Measurements from ENCODE around the gene CCNY.
A peak's percentile ranks its signal among the peaks of the same experiment; 100 is the strongest.
"Not testable (repeated sequence)": the region's sequence is repeated elsewhere in the genome, so short reads cannot be mapped to it uniquely, and the experiment has no call there.

CCNY gene

DNA sequence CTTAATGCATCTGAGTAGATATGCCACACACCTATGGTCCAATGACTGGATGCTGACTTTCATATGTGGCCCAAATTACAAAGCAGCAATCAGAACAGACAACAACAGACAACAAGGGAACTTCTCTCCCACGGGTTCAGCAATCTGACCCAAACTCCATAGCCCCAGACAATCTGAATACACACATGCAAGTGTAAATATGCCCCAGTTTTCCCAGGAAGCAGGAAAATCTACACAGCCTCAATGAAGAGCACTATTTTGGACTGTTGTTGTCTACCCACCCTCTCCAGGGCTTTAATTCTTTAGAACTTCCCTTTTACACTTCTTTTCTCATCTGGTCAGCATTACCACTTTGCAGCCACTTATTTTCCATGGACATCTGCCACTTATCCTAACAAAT, 2.0 kb upstream of the CCNY start:
- no peak for DNase-seq (ENCODE audit: low read depth)

DNA sequence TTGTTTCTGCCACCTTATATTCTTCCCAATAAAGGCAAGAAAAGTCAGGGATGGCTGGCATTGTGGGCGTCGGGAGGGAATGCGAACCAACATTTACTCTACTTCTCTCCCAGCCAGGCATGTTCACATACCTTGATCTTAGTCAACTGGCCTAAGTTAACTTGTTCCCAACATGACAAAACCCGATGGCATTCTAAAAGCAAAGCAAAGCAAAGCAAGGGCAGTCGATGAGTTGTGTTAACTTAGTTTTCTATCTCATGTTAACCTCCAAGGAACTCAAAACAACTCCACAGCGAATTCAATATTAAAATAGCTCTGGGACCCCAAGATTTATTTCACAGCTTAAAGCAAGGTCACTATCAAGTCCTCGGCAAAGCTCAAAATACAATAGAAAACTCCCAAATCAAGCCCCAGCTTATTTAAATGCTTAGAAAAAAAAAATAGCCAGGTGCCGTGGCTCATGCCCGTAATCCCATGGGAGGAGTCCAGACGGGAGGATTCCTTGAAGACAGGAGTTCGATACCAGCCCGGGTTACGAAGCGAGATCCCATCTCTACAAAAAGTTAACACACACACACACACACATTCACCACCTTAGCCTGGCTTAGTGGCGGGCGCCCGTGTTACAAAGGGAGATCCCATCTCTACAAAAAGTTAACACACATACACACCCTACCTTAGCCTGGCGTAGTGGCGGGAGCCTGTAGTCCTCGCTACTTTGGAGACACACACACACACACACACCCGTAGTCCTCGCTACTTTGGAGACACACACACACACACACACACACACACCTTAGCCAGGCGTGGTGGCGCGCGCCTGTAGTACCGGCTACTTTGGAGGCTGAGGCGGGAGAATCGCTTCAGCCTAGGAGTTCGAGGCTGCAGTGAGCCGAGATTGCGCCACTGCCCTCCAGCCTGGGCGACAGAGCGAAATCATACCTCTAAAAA, 901 bp upstream of the CCNY start:
- DNase-seq (ENCODE audit: low read depth): no peak

DNA sequence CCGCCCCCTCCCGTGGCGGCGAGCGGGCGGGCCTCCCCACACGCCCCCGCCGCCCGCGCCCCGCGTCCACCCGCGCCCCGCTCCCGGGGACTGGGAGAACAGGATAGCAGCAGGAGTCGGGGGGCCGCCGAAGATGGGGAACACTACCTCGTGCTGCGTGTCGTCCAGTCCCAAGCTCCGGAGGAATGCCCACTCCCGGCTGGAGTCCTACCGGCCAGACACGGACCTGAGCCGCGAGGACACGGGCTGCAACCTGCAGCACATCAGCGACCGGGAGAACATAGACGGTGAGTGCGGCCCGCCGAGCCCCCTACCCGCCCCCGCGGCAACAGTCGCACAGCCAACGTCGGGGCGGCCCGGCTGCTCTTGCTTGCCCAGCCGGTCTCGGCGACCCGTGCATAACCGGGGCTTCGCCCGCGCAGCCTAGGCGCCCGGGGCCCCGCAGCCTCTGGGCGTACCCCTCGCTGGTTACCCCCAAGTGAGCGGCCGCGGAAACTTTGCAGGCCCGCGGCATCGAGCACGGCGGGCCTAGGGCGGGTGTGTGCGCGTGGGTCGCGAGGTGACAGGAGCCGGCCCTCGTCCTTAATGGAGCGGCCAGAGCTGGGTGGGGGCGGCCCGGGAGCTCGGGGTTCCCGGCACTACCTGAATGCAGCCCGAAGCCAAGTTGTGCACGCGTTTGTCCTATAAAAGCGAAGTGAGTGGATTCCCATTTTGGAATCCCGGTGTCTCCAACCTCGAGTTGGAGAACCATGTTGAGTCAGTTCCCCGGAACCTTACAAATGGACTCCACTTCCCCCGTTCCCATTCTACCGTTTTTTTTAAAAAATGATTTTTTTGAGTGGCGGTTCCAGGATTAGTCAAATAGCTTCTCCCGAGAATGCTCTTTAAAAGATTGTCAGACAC, 863 bp downstream of the CCNY start:
- no peak for DNase-seq (ENCODE audit: low read depth)

DNA sequence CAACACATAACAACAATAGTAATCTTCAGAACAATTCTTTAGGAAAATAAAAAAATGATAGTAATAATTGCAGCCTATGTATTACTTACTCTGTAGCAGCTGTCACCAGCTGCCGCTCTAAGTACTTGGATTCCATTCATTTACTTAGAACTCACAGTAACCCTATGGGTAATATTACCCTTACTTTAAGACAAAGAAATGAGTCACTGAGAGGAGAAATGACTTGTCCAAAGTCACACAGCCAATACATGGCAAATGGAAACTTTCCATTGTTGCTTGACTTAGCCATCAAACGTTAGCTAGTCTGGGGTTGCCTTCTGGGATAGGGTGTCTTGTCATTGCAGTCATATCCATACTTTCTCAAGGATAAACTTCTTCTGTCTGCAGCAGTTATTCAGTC, 3.6 kb downstream of the CCNY start:
- no peak for DNase-seq (ENCODE audit: low read depth)

DNA sequence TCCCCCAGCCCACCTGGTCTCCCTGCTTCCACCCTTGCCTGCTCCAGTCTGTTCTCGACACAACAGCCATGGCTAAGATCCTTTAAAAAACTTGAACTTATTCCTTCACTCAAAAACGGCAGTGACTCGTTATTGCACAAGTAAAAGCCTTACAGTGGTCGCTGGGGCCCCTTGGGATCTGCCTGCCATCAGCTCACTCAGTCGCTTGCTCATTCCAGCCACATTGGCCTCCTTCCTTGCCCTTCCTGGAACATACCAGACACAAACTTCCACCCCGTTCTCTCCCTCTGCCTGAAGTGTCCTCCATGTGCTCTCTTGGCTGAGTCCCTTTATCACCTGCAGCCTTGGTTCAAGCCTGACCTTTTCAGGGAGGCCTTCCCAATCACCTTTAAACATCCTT, 4.7 kb downstream of the CCNY start:
- peak; percentile 25 for DNase-seq (ENCODE audit: low read depth)

DNA sequence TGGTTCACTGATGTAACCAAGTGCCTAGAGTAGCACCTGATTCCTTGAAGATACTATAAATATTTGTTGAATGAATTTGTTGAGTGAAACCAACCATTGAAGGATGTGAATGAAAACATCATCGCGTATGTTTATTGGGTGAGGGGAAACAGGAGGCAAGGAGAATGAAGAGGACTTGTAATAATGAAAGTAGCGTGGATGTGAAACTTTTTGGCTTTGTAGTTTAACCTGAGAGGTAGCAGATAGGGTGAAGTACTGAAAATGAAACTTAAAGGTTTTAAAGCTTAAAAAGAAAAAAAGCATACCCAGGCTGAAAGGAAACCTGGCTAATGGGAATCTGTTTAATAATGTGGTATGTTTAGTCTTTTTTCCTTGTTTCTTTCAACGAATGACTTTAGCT, 5.2 kb downstream of the CCNY start:
- no peak for DNase-seq (ENCODE audit: low read depth)

DNA sequence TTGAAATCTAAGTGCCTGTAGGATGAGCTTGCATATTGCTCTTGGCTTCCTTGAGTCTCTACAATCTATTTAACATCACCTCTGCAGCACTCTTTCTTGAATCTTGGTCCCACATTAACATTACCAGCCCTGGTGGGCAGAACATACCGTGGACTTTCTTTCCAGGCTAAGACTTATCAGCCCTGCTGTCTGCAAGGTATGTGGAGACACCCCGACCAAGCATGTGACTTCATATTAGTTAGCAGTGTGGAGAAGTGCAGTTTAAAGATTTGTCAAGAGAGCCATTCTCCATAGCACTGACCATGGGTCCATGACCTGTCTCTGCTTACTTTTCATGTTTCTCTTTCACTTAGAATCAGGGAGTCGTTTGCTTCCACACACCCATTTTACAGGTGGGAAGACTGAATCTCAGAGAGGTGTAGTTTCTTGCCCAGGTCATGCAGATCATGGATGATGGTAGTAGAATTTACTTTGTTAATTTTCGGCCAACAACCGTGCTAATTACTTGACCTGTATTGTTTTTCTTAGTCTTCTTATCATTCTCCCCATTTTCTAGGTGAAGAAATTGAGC, 6.0 kb downstream of the CCNY start:
- no peak for DNase-seq (ENCODE audit: low read depth)

DNA sequence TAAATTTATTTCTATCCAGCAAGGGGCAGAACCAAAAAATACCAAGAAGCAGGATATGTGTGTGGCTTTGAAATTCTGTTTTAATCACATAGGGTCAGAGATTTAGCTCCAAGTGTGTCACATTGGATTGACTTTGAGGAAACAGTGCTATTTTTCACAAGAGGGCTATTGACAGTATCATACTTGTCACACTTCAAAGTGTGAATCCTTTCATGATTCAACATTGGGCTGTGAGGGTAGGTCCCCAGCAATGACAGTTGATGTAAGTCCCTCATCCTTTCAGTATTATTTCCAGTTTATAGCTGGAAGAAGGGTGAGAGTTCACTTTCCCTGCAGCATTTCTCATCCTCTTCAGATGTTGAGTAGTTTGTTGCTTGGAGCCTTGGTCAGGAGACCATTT, 7.4 kb downstream of the CCNY start:
- no peak for DNase-seq (ENCODE audit: low read depth)

DNA sequence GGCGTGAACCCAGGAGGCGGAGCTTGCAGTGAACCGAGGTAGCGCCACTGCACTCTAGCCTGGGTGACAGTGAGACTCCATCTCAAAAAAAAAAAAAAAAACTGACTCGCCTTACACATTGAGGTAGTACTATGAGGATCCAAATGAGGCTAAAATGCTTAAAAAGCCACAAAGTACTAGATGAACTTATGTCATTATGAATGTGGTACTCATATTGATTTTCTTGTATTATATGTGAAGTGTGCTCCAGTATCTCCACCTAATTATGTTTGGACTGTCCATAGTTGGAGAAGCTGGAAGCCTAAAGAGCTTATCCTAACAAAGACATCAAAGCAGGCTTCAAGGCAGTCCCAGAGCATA, 9.1 kb downstream of the CCNY start:
- no peak for DNase-seq (ENCODE audit: low read depth)

DNA sequence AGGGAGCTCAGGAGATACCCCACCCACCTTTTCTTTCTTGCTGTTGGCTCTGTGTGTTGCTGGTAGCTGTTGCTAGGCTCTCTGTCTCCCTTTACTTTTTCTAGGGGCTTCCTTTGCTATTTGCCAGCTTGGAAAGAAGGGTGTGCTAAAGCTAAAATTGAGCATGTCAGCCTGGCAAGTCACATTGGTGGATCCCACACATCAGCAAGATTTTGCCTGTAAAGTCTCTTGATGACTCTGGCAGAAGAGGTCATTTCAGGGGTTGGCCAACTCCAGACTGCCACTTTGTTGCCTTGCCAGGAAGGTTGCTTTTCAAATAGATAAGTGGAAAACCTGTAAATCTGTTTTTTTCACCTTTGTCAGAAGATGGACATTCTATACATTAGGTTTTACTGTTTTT, 9.9 kb downstream of the CCNY start:
- no peak for DNase-seq (ENCODE audit: low read depth)

DNA sequence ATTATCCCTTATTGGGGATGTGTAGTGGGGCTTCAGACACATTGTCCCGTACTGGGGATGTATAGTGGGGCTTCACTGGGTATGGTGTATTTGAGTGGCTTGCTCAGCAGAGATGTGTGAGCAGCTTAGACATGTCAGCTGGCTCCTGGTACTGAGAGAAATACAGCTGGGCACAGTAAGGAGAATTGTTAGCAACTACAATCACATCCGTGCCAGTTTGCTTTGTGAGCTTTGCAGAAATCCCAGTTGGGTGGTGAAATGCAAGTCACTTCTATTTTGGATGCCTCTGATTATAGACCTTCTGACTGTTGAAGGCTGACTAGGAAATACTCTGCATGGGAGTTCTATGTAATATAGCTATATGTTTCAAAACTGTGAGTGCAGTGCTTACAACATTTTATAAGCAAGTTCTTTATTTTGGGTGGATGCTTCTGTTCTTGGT, 10.8 kb downstream of the CCNY start:
- DNase-seq (ENCODE audit: low read depth): peak; percentile 48

DNA sequence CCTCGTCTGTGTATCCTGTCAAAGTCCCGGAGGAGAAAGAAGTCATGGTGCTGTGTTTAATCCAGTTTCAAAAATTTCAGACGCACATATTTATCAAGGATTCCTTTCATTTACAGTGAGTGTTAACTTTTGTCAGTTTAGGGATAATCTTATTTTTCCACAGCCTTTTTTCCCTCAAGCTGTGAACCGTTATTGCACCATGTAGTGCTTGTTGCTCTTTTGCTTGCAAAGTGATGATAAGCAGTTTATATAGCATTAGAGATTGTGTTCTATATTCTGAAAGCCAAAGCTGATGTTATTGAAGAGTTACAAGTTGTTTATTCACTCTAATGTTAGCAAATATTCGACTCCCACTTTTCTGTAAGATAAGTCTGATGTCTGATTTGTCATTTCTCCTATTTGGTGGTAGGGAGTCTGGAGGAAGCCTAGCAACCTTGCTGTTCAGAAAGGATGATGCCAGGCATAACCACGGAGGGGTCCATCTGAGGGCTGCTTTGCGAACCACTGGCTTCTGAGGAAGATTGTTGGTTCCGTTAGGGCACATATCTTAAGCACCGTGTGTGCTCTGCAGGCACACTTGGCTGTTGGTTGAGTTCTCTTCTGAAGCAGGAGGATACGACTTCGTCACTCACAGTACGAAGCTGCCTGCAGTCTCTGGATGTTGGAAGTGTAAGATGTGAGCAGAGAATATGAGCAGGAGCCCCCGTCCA, 11.7 kb downstream of the CCNY start:
- DNase-seq (ENCODE audit: low read depth): no peak

DNA sequence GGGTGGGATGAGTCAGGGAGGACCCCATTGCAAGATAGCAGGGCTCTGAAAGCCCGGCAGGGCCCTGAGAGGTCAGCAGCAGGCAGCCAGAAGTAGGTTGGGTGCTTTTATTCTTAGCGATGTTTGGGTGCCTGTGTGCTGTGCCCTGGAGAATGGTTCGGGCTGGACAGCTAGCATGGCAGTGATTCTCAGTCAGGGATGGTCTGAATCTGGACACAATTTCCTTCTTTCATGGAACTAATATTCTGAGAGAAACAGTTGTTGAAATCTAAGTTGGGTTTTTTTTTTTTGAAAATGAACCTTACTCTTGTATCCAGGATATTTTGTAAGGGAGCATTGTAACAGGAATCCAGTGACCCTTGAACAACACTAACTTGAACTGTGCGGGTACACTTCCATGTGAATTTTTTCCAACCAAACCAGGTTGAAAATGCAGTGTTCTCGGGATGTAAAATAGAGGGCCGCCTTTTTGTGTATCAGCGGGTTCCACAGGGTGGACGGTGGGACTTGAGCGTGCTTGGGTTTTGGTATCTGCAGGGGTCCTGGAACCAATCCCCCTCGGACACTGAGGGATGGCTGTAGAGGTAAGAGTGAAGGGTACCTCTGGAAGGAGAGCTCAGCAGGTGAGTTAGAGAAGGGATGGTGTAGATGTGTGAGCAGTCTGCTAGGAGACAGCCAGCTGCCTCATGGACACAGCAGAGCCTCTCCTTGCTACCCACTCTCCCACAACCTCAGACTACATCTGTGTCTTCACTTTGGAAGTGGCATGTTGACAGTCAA, 12.5 kb downstream of the CCNY start:
- no peak for DNase-seq (ENCODE audit: low read depth)

DNA sequence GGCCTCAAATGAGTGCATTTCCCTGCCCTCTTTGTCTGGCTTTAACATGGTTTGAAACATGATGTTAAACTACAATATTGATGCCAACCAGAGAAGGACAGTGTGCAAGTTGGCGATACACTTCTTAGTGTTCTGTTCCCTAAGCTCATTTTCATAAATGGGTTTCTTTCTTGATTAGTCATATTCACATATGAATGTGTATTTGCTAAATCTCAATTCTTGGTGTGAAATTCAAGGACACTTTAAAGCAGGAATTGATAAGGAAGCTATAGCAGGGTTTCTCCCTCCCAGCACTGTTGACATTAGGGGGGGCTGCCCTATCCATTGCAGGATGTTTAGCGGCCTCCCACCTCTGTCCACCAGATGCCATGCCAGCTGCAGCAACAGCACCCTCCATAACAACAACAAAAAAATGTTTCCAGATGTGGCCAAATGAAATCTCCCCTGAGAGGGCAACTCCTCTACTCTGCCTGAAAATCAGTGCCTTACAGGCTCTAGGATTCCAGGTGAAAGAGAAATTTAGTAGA, 13.1 kb downstream of the CCNY start:
- no peak for DNase-seq (ENCODE audit: low read depth)

DNA sequence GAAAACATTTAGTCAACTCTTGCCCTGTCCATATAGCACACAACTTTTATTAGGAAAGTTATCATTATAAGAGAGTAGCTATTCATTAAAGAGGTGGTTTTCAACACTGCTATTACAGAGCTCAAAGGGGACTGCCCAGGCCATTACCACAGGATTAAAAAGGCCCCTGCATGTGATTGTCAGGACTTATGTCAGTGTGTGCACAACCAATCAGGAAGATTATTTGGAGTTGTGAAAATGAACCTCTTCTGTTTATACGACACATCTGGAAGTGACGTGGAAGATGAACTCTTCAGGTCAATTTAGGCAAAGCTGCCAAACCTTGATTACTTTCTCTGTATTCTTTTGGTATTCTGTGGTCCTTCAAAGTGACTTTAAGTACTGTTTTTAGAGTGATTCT, 14.7 kb downstream of the CCNY start:
- DNase-seq (ENCODE audit: low read depth): no peak

DNA sequence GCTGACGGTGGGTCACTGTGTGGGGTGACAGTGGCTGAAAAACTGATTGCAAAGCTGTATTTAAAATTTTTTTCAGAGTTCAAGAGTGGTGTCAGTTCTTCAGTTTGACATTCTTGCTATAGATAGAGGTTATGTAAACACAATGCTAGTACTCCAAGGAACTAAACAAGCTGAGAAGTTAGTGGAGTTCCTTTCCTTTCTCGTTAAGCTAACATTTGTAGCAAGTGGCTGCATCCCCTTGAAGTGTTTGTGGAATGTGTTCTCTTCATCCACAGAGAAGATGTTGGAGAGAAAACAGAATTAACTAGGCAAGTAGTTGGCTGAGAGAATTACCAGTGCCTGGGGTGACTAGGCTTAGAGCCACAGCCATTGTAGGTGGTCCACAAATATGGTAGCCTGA, 15.8 kb downstream of the CCNY start:
- no peak for DNase-seq (ENCODE audit: low read depth)

DNA sequence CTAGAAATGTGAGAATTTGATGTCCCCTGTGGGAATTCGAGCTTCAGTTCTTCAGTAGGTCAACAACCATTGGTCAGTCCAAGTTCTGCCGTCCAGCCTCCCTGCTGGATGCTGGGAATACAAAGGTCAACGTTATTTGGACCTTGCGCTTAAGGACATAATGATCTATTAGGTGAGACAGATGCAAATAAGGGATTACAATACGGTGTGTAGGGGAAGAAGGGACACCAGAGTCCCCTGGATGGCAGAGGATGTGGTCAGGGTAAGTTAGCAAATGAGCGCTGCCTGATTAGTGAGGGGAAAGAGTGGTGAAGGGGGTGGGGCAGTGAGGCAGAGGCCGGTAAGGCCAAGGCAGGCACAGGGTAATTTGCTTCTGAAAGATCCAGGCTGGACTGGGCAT, 16.2 kb downstream of the CCNY start:
- no peak for DNase-seq (ENCODE audit: low read depth)

DNA sequence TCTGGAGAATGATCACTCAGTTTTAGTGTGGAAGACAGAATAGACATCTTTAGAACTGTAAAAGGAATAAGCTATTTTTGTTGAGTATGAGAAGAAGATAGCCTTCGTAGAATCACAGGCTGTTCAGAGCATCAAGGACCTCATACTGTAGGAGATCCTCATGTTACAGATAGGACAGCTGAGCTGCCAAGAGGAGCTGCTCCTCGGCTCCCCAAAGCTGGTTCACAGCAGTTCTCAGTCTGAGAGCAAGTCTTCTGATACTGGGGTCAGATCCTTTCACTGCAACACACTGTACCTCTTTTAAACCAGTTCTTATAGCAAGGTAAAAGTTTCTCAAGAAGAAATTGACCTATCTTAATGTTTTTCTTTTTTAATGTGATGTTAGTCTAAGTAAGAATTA, 17.1 kb downstream of the CCNY start:
- no peak for DNase-seq (ENCODE audit: low read depth)

DNA sequence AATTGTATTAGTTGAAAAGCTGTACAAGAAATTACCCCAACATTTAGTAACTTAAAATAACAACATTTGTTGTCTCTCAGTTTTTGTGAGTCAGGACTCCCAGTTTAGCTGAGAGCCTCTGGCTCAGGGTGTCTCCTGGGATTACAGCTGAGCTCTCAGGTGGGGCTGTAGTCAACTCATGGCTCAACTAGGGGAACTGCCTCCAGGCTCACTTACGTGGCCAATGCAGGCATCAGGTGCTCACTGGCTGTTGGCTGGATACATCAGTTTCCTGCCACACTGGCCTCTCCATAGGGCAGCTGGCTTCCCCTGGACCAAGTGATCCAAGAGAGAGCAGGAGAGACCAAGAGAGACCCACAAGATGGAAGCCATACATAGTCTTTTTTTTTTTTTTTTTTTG, 17.5 kb downstream of the CCNY start:
- no peak for DNase-seq (ENCODE audit: low read depth)

DNA sequence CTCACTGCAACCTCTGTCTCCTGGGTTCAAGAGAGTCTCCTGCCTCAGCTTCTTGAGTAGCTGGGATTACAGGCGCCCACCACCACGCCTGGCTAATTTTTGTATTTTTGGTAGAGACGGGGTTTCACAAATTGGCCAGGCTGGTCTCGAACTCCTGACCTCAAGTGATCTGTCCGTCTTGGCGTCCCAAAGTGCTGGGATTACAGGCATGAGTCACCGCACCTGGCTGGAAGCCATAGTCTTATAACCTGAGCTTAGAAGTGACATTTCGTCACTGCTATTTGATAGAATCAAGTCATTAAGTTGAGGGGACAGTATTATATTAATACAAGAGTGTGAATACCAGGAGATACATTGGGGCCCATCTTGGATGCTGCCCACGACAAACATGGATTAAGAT, 17.9 kb downstream of the CCNY start:
- not testable (repeated sequence) for DNase-seq (ENCODE audit: low read depth)

Data from fibroblast of gingiva (primary cell).